ENCODE measurements around the gene MEIS2.

The MEIS2 gene

GRCh38 chr15:37017031-37017625 is 83.2 kb downstream of the MEIS2 start:
- Mint-ChIP-seq H3K9me3 (no peaks in the 10 kb centered on the region), H3K4me1 (peaks cover 66% of the 10 kb centered on the region), H3K27me3 (ENCODE audit: low read depth) (no peaks in the 10 kb centered on the region), H3K36me3 (ENCODE audit: low read depth) (peaks cover 65% of the 10 kb centered on the region), H3K4me3 (no peak overlapping the region), H3K27ac (peak overlapping the region; percentile 88 to 93 (median 93))
- no peak for TF ChIP-seq CTCF (IDR thresholded peaks at IDR 0.05; ENCODE audit: unreplicated experiment in 3 of 3)

GRCh38 chr15:37016231-37016630 is 84.1 kb downstream of the MEIS2 start:
- Mint-ChIP-seq H3K4me3 (peak overlapping the region; percentile 11 to 29 (median 28)), H3K27ac (peak overlapping the region; percentile 88 to 93 (median 93)), H3K27me3 (ENCODE audit: low read depth) (no peaks in the 10 kb centered on the region), H3K4me1 (peaks cover 63% of the 10 kb centered on the region), H3K9me3 (no peaks in the 10 kb centered on the region), H3K36me3 (ENCODE audit: low read depth) (peaks cover 68% of the 10 kb centered on the region)
- TF ChIP-seq CTCF (IDR thresholded peaks at IDR 0.05; ENCODE audit: unreplicated experiment in 3 of 3), result no peak

- peaks cover 61% of the 10 kb centered on the region for H3K4me1 Mint-ChIP-seq
- TF ChIP-seq CTCF (IDR thresholded peaks at IDR 0.05; ENCODE audit: unreplicated experiment in 3 of 3), result no peak
- peak overlapping the region; percentile 88 to 93 (median 93) for H3K27ac Mint-ChIP-seq
- no peaks in the 10 kb centered on the region for H3K27me3 Mint-ChIP-seq (ENCODE audit: low read depth)
- peaks cover 69% of the 10 kb centered on the region for H3K36me3 Mint-ChIP-seq (ENCODE audit: low read depth)
- peak overlapping the region in 1 of 3 experiments; percentile 5 for H3K4me3 Mint-ChIP-seq
- no peaks in the 10 kb centered on the region for H3K9me3 Mint-ChIP-seq
Observed at GRCh38 chr15:37015451-37015850, 84.9 kb downstream of the MEIS2 start.

- H3K27ac Mint-ChIP-seq, result peak overlapping the region; percentile 88 to 93 (median 93)
- H3K4me3 Mint-ChIP-seq, result peak overlapping the region in 1 of 3 experiments; percentile 5
- H3K4me1 Mint-ChIP-seq, result peaks cover 57% of the 10 kb centered on the region
- H3K27me3 Mint-ChIP-seq (ENCODE audit: low read depth), result no peaks in the 10 kb centered on the region
- TF ChIP-seq CTCF (IDR thresholded peaks at IDR 0.05; ENCODE audit: unreplicated experiment in 3 of 3), result no peak
- no peaks in the 10 kb centered on the region for H3K9me3 Mint-ChIP-seq
- peaks cover 65% of the 10 kb centered on the region for H3K36me3 Mint-ChIP-seq (ENCODE audit: low read depth)
Observed at GRCh38 chr15:37015035-37015434, 85.3 kb downstream of the MEIS2 start.

GRCh38 chr15:37014566-37014965 is 85.8 kb downstream of the MEIS2 start:
- H3K4me1 Mint-ChIP-seq, result peaks cover 52% of the 10 kb centered on the region
- H3K36me3 Mint-ChIP-seq (ENCODE audit: low read depth), result peaks cover 66% of the 10 kb centered on the region
- no peaks in the 10 kb centered on the region for H3K9me3 Mint-ChIP-seq
- H3K4me3 Mint-ChIP-seq, result no peak overlapping the region
- no peaks in the 10 kb centered on the region for H3K27me3 Mint-ChIP-seq (ENCODE audit: low read depth)
- peak overlapping the region in 2 of 3 experiments; percentile 93 for H3K27ac Mint-ChIP-seq
- no peak for TF ChIP-seq CTCF (IDR thresholded peaks at IDR 0.05; ENCODE audit: unreplicated experiment in 3 of 3)

- H3K4me3 Mint-ChIP-seq, result no peak overlapping the region
Observed at GRCh38 chr15:37014137-37014536, 86.2 kb downstream of the MEIS2 start.

More at GRCh38 chr15:37014137-37014536, 86.2 kb downstream of the MEIS2 start:
- Mint-ChIP-seq H3K36me3 (ENCODE audit: low read depth) (peaks cover 66% of the 10 kb centered on the region), H3K9me3 (no peaks in the 10 kb centered on the region), H3K27ac (peak overlapping the region; percentile 11 to 93 (median 93)), H3K4me1 (peaks cover 48% of the 10 kb centered on the region), H3K27me3 (ENCODE audit: low read depth) (no peaks in the 10 kb centered on the region)
- TF ChIP-seq CTCF (IDR thresholded peaks at IDR 0.05; ENCODE audit: unreplicated experiment in 3 of 3), result no peak

Measured in nephron (organoid).